ENCODE measurements around the gene NEDD8. TPM values are rescaled to one million over a fixed set of nuclear protein-coding genes. Genes with fewer than 3 reads are reported as not detected.
"Not testable (repeated sequence)": the region's sequence is repeated elsewhere in the genome, so short reads cannot be mapped to it uniquely, and the experiment has no call there.

Gene NEDD8
- total RNA-seq, 1 donor from 2014 or later: 251 TPM

GRCh38 chr14:24219521-24219920 is 12.6 kb downstream of the NEDD8 start:
- TF ChIP-seq EZH2 (IDR thresholded peaks at IDR 0.05; ENCODE audit: insufficient read depth, low read length) (no peak), CTCF (IDR thresholded peaks at IDR 0.05; ENCODE audit: insufficient read depth, low read depth, low read length) (no peak)
- H3K4me3 ChIP-seq (ENCODE audit: insufficient read depth, low read depth, low read length): no peak overlapping the region
- H3K9me3 ChIP-seq (ENCODE audit: insufficient read depth, low read depth, low read length): no peaks in the 10 kb centered on the region
- no peaks in the 10 kb centered on the region for H3K36me3 ChIP-seq (ENCODE audit: insufficient read depth, low read length)
- peaks cover 5% of the 10 kb centered on the region for H4K20me1 ChIP-seq (ENCODE audit: insufficient read depth, low read length)
- H3K4me1 ChIP-seq (ENCODE audit: insufficient read depth, low read length): peaks cover 3% of the 10 kb centered on the region
- no peaks in the 10 kb centered on the region for H3K9me3 Mint-ChIP-seq (ENCODE audit: unreplicated experiment)
- H2AFZ ChIP-seq (ENCODE audit: low read depth, low read length): no peak overlapping the region
- no peaks in the 10 kb centered on the region for H3K27me3 ChIP-seq (ENCODE audit: insufficient read depth, low read length)
- H3K4me3 Mint-ChIP-seq (ENCODE audit: unreplicated experiment): no peak overlapping the region
- DNase-seq (ENCODE audit: low read depth) (no peak), FAIRE-seq (no peak)
- H3K4me2 ChIP-seq (ENCODE audit: low read length): no peak overlapping the region
- H3K36me3 Mint-ChIP-seq (ENCODE audit: low read depth, unreplicated experiment): peaks cover 9% of the 10 kb centered on the region
- H3K27ac ChIP-seq (ENCODE audit: low read depth, low read length): no peak overlapping the region
- H3K27ac Mint-ChIP-seq (ENCODE audit: unreplicated experiment): no peak overlapping the region
- H3K27me3 Mint-ChIP-seq (ENCODE audit: low read depth, unreplicated experiment): no peaks in the 10 kb centered on the region
- H3K4me1 Mint-ChIP-seq (ENCODE audit: low read depth, unreplicated experiment): peaks cover 12% of the 10 kb centered on the region
- H3K9ac ChIP-seq (ENCODE audit: low read length): no peak overlapping the region
- H3K79me2 ChIP-seq (ENCODE audit: insufficient read depth, low read length): peaks cover 60% of the 10 kb centered on the region

GRCh38 chr14:24219080-24219479 is 13.1 kb downstream of the NEDD8 start:
- H3K4me1 Mint-ChIP-seq (ENCODE audit: low read depth, unreplicated experiment): peaks cover 8% of the 10 kb centered on the region
- H3K9me3 Mint-ChIP-seq (ENCODE audit: unreplicated experiment): no peaks in the 10 kb centered on the region
- TF ChIP-seq EZH2 (IDR thresholded peaks at IDR 0.05; ENCODE audit: insufficient read depth, low read length) (no peak), CTCF (IDR thresholded peaks at IDR 0.05; ENCODE audit: insufficient read depth, low read depth, low read length) (no peak)
- H3K36me3 Mint-ChIP-seq (ENCODE audit: low read depth, unreplicated experiment): peaks cover 7% of the 10 kb centered on the region
- H3K27me3 ChIP-seq (ENCODE audit: insufficient read depth, low read length): no peaks in the 10 kb centered on the region
- no peak for FAIRE-seq
- no peak overlapping the region for H3K27ac Mint-ChIP-seq (ENCODE audit: unreplicated experiment)
- H3K4me1 ChIP-seq (ENCODE audit: insufficient read depth, low read length): peaks cover 3% of the 10 kb centered on the region
- H3K36me3 ChIP-seq (ENCODE audit: insufficient read depth, low read length): no peaks in the 10 kb centered on the region
- H4K20me1 ChIP-seq (ENCODE audit: insufficient read depth, low read length): peaks cover 5% of the 10 kb centered on the region
- H3K4me3 ChIP-seq (ENCODE audit: insufficient read depth, low read depth, low read length): no peak overlapping the region
- no peak overlapping the region for H3K4me2 ChIP-seq (ENCODE audit: low read length)
- no peak overlapping the region for H3K9ac ChIP-seq (ENCODE audit: low read length)
- no peak for DNase-seq (ENCODE audit: low read depth)
- H3K27ac ChIP-seq (ENCODE audit: low read depth, low read length): no peak overlapping the region
- no peaks in the 10 kb centered on the region for H3K9me3 ChIP-seq (ENCODE audit: insufficient read depth, low read depth, low read length)
- H2AFZ ChIP-seq (ENCODE audit: low read depth, low read length): no peak overlapping the region
- peaks cover 57% of the 10 kb centered on the region for H3K79me2 ChIP-seq (ENCODE audit: insufficient read depth, low read length)
- no peak overlapping the region for H3K4me3 Mint-ChIP-seq (ENCODE audit: unreplicated experiment)
- H3K27me3 Mint-ChIP-seq (ENCODE audit: low read depth, unreplicated experiment): no peaks in the 10 kb centered on the region

GRCh38 chr14:24216876-24217275 is 15.3 kb downstream of the NEDD8 start:
- not testable (repeated sequence) for H2AFZ ChIP-seq (ENCODE audit: low read depth, low read length); H3K27me3 ChIP-seq (ENCODE audit: insufficient read depth, low read length); H3K4me3 Mint-ChIP-seq (ENCODE audit: unreplicated experiment); H3K9me3 Mint-ChIP-seq (ENCODE audit: unreplicated experiment); H4K20me1 ChIP-seq (ENCODE audit: insufficient read depth, low read length); H3K27ac ChIP-seq (ENCODE audit: low read depth, low read length); H3K27me3 Mint-ChIP-seq (ENCODE audit: low read depth, unreplicated experiment); H3K4me1 ChIP-seq (ENCODE audit: insufficient read depth, low read length); H3K4me3 ChIP-seq (ENCODE audit: insufficient read depth, low read depth, low read length); H3K36me3 ChIP-seq (ENCODE audit: insufficient read depth, low read length); H3K9me3 ChIP-seq (ENCODE audit: insufficient read depth, low read depth, low read length); H3K4me2 ChIP-seq (ENCODE audit: low read length); DNase-seq (ENCODE audit: low read depth); H3K36me3 Mint-ChIP-seq (ENCODE audit: low read depth, unreplicated experiment); H3K4me1 Mint-ChIP-seq (ENCODE audit: low read depth, unreplicated experiment); FAIRE-seq; H3K9ac ChIP-seq (ENCODE audit: low read length); H3K27ac Mint-ChIP-seq (ENCODE audit: unreplicated experiment)
- peaks cover 45% of the 10 kb centered on the region for H3K79me2 ChIP-seq (ENCODE audit: insufficient read depth, low read length)

Data from astrocyte (in vitro differentiated cells and primary cell).